ENCODE data around the gene PRIM2.
"Not testable (repeated sequence)": the region's sequence is repeated elsewhere in the genome, so short reads cannot be mapped to it uniquely, and the experiment has no call there.

The PRIM2 gene

DNA sequence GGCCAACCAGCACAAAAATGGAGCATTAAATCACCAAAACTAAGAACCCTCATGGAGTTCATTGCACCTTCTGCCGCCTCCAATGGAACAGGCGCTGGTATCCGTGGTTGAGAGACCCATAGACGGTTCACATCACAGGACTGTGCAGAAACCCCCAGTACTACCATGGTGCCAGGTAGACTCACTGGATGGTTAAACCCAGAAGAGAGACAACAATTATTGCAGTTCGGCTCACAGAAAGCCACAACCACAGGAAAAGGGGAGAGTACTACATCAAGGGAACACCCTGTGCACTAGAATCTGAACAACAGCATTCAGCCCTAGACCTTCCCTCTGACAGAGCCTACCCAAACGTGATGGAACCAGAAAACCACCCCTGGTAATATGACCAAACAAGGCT, 301.5 kb downstream of the PRIM2 start:
- not testable (repeated sequence) for DNase-seq (ENCODE audit: low spot score)

DNA sequence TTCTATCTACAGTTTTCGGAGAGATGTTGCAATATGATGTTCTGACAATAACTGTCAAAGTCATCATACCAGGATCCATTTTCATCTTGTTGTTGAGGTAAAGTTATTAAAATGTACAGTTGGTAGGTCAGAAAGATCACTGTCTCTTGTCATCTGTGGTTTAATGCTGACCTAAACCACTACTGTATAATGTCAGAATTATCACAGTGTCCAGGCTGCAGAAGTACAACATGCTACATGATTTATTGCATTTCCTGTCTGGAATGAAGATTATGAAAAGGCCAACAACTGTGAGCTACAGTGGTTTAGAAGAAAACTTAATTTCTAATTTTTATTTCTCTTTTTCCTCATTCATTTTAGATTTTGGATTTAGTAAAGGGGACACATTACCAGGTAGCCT, 314.3 kb downstream of the PRIM2 start:
- DNase-seq (ENCODE audit: low spot score): not testable (repeated sequence)

DNA sequence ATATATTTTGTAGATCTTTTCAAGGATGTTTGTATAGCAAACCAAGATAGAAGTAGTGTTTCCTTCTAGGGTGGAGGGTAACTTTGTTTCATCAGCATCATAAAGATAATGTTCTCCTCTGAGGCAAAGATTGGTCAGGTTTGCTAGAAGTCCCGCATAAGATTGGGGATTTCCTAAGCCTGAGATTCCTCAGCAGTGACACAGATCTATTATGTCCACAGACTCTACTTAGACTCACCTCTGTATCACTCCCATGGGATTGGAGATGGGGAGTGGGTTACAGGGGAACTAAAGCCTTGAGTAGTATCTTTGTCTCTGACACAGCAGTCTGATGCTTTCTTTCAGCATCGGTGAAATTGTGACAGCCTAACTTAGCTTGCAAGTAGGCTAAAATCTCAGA, 341.1 kb downstream of the PRIM2 start:
- DNase-seq (ENCODE audit: low spot score): not testable (repeated sequence)

DNA sequence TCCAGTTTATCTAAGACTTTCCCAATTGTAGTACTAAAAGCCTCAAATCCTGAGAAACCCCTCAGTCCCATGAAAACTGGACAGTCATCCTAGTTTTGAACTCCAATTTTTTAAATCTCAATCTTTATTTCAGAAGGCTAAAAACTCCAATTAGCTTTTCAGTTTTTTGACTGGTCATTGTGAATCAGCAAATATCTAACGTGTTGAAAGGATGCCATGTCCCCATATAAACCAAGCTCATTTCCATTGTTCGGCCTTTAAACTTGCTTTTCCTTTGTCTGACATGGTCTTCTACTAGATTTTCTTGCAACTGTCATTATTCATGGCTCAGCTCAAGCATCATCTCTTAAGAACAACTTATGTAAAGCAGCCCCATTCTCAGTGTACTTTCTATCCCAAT, 342.4 kb downstream of the PRIM2 start:
- not testable (repeated sequence) for DNase-seq (ENCODE audit: low spot score)

DNA sequence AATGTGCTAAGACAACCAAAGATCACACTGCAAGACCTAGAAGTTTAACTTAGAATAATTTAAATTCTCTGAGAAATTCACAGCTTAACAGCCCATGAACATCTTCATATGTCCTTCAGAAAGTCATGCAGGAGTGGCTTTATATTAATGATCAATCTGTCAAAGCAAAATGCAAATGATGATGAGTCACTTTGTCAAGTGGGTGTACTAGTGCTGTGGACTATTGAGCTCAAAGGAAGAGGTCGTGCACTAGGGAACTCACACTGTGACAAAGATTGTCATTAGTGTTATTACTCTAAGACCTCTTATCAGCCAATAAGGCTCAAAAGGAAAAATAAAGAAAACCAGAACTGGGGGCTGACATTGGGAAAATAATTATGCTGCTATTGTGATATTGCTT, 343.5 kb downstream of the PRIM2 start:
- not testable (repeated sequence) for DNase-seq (ENCODE audit: low spot score)

DNA sequence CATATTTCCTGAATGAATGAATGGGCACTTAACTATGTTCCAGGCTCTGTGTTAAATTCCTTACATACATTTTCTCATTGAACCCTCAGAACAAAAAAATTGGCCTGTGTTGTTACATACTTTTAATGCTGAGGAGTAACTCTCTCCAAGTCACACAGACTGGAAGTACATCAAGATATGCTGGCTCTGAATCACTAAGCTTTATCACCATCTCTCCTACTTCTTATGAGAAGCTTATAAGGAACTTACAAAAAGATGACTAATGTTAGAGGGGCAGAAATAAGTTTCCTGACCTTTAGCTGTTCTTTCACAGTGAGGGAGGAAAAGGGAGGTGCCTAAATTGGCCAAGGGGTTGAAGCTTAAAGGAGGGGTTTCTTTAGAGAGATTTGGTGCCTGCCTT, 350.7 kb downstream of the PRIM2 start:
- DNase-seq (ENCODE audit: low spot score): not testable (repeated sequence)

DNA sequence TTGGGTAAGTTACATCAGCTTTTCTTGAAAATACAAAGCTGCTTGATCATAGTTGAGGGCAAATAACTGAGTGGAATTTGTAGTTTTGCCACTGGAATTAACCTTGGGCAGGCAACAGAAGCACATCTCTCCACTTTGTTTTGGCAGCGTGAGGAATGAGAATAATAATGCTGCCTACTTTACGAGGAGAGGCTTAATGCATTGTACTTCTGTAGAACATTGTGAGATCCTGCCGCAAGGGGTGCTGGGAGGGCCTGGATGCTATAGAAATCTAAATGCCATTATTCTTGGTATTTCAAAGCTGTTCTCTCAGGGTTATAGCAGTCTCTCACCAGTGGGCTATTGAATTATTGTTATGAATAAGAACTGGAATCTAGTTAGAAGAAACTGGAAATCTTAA, 353.8 kb downstream of the PRIM2 start:
- not testable (repeated sequence) for DNase-seq (ENCODE audit: low spot score)

DNA sequence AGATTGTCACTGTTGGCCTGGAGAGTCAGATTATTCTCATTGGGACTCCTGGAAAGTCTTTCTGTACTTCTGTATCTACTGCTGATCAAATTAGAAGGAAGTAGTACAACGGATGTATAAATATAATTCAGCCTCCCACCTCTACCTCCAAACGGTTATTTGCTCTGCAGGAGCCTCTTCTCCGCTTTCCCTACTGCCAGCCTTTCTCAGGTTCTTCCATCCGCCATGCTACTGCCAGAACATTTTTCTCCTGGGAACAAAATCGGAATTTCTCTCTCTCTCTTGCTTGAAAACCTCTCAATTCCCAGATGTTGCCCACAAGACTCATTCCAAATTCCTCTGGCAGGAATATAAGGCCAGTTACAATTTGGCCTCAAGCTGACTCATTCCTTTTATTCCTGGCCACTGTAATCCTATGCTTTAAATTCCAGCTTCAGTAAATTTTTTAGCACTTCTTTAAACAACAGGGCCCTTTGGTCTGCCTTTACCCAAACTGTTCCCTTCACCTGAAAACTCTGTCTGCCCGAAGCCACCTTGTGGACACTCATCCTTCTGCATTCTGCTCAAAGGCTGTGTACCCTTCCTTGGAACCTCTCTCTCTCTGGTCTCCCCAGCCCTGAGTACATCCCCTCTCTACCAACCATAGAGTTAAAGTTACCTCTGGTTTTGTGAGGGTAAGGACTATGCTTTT, 354.7 kb downstream of the PRIM2 start:
- not testable (repeated sequence) for DNase-seq (ENCODE audit: low spot score)

DNA sequence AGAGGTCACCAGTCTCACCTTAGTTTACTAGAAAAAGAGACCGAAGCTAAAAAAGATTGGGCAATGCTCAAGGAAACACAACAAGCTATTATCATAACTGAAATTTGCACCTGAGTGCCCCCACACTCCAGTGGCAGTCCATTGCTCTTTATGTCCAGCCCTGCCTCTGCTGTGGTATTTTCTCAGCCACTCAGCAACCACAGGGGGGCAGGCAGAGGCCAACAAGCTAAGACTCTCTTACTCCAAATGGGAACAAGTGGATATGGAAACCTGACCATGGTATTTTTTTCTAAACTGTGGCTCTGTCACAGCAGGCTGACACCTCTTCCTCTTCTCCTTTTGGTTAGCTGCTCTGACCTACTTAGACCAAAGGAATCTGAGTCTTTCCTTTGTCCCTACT, 355.9 kb downstream of the PRIM2 start:
- not testable (repeated sequence) for DNase-seq (ENCODE audit: low spot score)

DNA sequence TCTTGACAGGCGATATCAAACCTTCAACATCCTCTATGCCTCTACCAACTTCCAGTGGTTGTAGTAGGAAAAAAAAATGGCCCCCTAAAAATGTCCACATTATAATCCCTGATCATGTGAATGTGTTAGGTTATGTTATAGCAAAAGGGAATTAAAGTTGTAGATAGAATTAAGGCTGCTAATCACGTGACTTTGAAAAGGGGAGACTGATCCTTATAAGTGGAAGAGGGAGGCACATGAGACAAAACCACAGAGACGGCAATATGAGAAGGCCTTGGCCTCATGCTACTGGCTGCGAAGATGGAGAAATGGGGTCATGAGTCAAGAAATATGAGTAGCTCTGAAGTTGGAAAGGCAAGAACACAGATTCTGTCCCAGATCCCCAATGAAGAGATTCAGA, 358.0 kb downstream of the PRIM2 start:
- DNase-seq (ENCODE audit: low spot score): not testable (repeated sequence)

DNA sequence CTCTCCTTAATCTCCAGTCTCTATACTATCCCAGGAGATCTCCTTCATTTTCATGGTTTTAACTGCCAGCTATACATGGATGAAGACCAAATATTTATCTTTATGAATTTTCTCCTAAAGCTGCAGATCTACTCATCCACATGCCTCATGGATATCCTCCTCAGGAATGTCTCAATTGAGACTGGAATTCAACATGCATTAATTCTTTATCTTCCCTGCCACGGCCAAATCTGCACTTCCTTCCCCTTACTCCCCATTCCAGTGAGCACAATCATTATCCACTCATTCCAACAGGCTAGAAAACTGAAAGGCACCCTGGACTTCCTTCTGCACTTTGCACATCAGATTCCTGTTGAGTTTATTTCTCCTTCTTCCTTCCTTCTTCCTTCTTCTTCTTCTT, 379.0 kb downstream of the PRIM2 start:
- not testable (repeated sequence) for DNase-seq (ENCODE audit: low spot score)

Measured in pons (tissue), 1 donor.